H1 (cell line): ENCODE measurements around the gene ZP2. TPM values are rescaled to one million over a fixed set of nuclear protein-coding genes. Genes with fewer than 3 reads are reported as not detected.

ENCODE experiments used
- CTCF ChIA-PET: fragments of 300-600 bp; sonication (Branson Sonifier 250); formaldehyde crosslinking; loops from one replicate; lab custom pipeline; 2021; ENCODE audit not compliant: partially characterized antibody; lab: Charles Lee
- POLR2A ChIA-PET: fragments of 300-600 bp; sonication (Branson Sonifier 250); formaldehyde crosslinking; loops from one replicate; lab custom pipeline; 2021; ENCODE audit warnings: inconsistent platforms; ENCODE audit not compliant: partially characterized antibody; lab: Charles Lee
- DNase-seq, 2 experiments: peaks; one replicate each; pipeline versions ENCODE4 v3.0.0 to v3.0.0-alpha.2; 2010 to 2022; ENCODE audit warnings: low spot score in 2 of 2, low read depth in 1 of 2, mixed read lengths in 1 of 2
- FAIRE-seq: peaks from 2 replicates; lab custom pipeline; 2011; peaks lifted over from hg19 to GRCh38; lab: Jason Lieb, UNC
- H2AFZ ChIP-seq: 2 replicates; pipeline ENCODE4 v1.8.1; 2012; ENCODE audit warnings: low read length, inconsistent platforms
- H2AK5ac ChIP-seq: 2 replicates; pipeline ENCODE4 v1.6.1; 2013; ENCODE audit warnings: low read depth, low read length
- H2BK120ac ChIP-seq: replicated peaks from 2 replicates; pipeline ENCODE3; 2013; ENCODE audit warnings: low read depth, low read length, inconsistent platforms
- H2BK12ac ChIP-seq: 2 replicates; pipeline ENCODE4 v1.6.1; 2013; ENCODE audit warnings: low read depth, low read length
- H2BK15ac ChIP-seq: 2 replicates; pipeline ENCODE4 v1.6.1; 2013; ENCODE audit warnings: low read length
- H2BK20ac ChIP-seq: 2 replicates; pipeline ENCODE4 v1.6.1; 2013; ENCODE audit warnings: low read length
- H2BK5ac ChIP-seq: 2 replicates; pipeline ENCODE4 v1.6.1; 2013; ENCODE audit warnings: low read depth, low read length
- H3K14ac ChIP-seq: 2 replicates; pipeline ENCODE4 v1.6.1; 2013; ENCODE audit warnings: inconsistent platforms; ENCODE audit not compliant: insufficient read length
- H3K18ac ChIP-seq: 2 replicates; pipeline ENCODE4 v1.6.1; 2013; ENCODE audit warnings: low read length; ENCODE audit errors: extremely low read depth
- H3K23ac ChIP-seq: 2 replicates; pipeline ENCODE4 v1.6.1; 2013; ENCODE audit warnings: inconsistent platforms; ENCODE audit not compliant: insufficient read length
- H3K23me2 ChIP-seq: 2 replicates; pipeline ENCODE4 v1.6.1; 2013; ENCODE audit warnings: low read depth, low read length
- H3K27ac ChIP-seq: 2 replicates; pipeline ENCODE4 v1.6.1; 2011; ENCODE audit warnings: low read depth, low read length, inconsistent platforms
- H3K27me3 ChIP-seq, 4 experiments: replicated peaks in 1 of 4; 1 replicate in 1 of 4; 2 replicates in 3 of 4; pipeline versions ENCODE4 v1.6.1 to v1.8.1; 2011 to 2013; ENCODE audit warnings: low read length in 3 of 4, mild to moderate bottlenecking in 3 of 4, inconsistent platforms in 2 of 4, mixed read lengths in 2 of 4, moderate library complexity in 1 of 4; ENCODE audit not compliant: control insufficient read depth in 3 of 4, insufficient read depth in 3 of 4; ENCODE audit errors: extremely low read depth in 1 of 4
- H3K36me3 ChIP-seq, 4 experiments: 2 replicates each; pipeline versions ENCODE4 v1.6.1 to v1.8.1; 2011 to 2013; ENCODE audit warnings: mild to moderate bottlenecking in 4 of 4, low read length in 3 of 4, moderate library complexity in 2 of 4, control low read depth in 1 of 4, inconsistent platforms in 1 of 4; ENCODE audit not compliant: insufficient read depth in 4 of 4, control insufficient read depth in 2 of 4
- H3K4ac ChIP-seq: replicated peaks from 2 replicates; pipeline ENCODE3; 2013; ENCODE audit warnings: low read length, low read depth, mixed read lengths, inconsistent platforms; ENCODE audit not compliant: insufficient read length
- H3K4me1 ChIP-seq, 4 experiments: replicated peaks in 1 of 4; 1 replicate in 1 of 4; 2 replicates in 3 of 4; pipeline versions ENCODE4 v1.6.1 to v1.8.1; 2011 to 2013; ENCODE audit warnings: low read length in 3 of 4, inconsistent platforms in 2 of 4, mixed read lengths in 1 of 4; ENCODE audit not compliant: insufficient read depth in 4 of 4, control insufficient read depth in 3 of 4
- H3K4me2 ChIP-seq, 2 experiments: 2 replicates each; pipeline versions ENCODE4 v1.6.1 to v1.8.1; 2011 to 2013; ENCODE audit warnings: low read depth in 2 of 2, low read length in 2 of 2, control low read depth in 1 of 2, inconsistent platforms in 1 of 2, mild to moderate bottlenecking in 1 of 2; ENCODE audit not compliant: insufficient read depth in 1 of 2
- H3K4me3 ChIP-seq, 4 experiments: fragments of 200-600, 300-600 bp in 1 of 4; sonication (generic), shearing (Covaris generic), sonication (Bioruptor Twin) in 1 of 4; 2 replicates each; pipeline versions ENCODE4 v1.5.1 to v1.8.1; 2011 to 2016; ENCODE audit warnings: low read length in 4 of 4, low read depth in 3 of 4, control low read depth in 2 of 4, inconsistent platforms in 2 of 4, mild to moderate bottlenecking in 2 of 4, mixed read lengths in 1 of 4, moderate library complexity in 1 of 4; ENCODE audit not compliant: insufficient read depth in 2 of 4; ENCODE audit errors: extremely low read depth in 1 of 4
- H3K56ac ChIP-seq: replicated peaks from 2 replicates; pipeline ENCODE3; 2013; ENCODE audit warnings: low read depth, mild to moderate bottlenecking, mixed read lengths, low read length, inconsistent platforms; ENCODE audit not compliant: insufficient read length
- H3K79me1 ChIP-seq: 2 replicates; pipeline ENCODE4 v1.6.1; 2013; ENCODE audit warnings: low read depth, low read length, control low read depth
- H3K79me2 ChIP-seq, 2 experiments: 2 replicates each; pipeline versions ENCODE4 v1.6.1 to v1.8.1; 2012 to 2013; ENCODE audit warnings: low read length in 2 of 2, mild to moderate bottlenecking in 2 of 2, inconsistent platforms in 1 of 2; ENCODE audit not compliant: insufficient read depth in 2 of 2, control insufficient read depth in 1 of 2
- H3K9ac ChIP-seq, 4 experiments: replicated peaks in 1 of 4; 1 replicate in 1 of 4; 2 replicates in 3 of 4; pipeline versions ENCODE4 v1.6.1 to v1.8.1; 2011 to 2013; ENCODE audit warnings: low read depth in 3 of 4, low read length in 3 of 4, control low read depth in 2 of 4, mild to moderate bottlenecking in 2 of 4, moderate library complexity in 2 of 4, inconsistent platforms in 1 of 4; ENCODE audit errors: extremely low read depth in 1 of 4
- H3K9me3 ChIP-seq, 2 experiments: 2 replicates each; pipeline versions ENCODE4 v1.6.1 to v1.8.1; 2012 to 2013; ENCODE audit warnings: mild to moderate bottlenecking in 2 of 2, moderate library complexity in 2 of 2, control low read depth in 1 of 2, inconsistent platforms in 1 of 2, low read depth in 1 of 2, low read length in 1 of 2, mixed read lengths in 1 of 2; ENCODE audit not compliant: insufficient read depth in 2 of 2
- H4K20me1 ChIP-seq, 2 experiments: replicated peaks in 1 of 2; 2 replicates each; pipeline versions ENCODE3 to v1.8.1; 2011 to 2013; ENCODE audit warnings: inconsistent platforms in 2 of 2, low read length in 2 of 2, mild to moderate bottlenecking in 1 of 2; ENCODE audit not compliant: insufficient read depth in 2 of 2, control insufficient read depth in 1 of 2
- H4K5ac ChIP-seq: 2 replicates; pipeline ENCODE4 v1.6.1; 2013; ENCODE audit warnings: low read length, low read depth, mixed read lengths, inconsistent platforms; ENCODE audit not compliant: insufficient read length
- H4K8ac ChIP-seq: 2 replicates; pipeline ENCODE4 v1.8.0; 2013; ENCODE audit warnings: mild to moderate bottlenecking, moderate library complexity, low read length, inconsistent platforms; ENCODE audit not compliant: insufficient read depth; ENCODE audit errors: extremely low read depth
- H4K91ac ChIP-seq: replicated peaks from 2 replicates; pipeline ENCODE3; 2013; ENCODE audit warnings: low read length, mixed read lengths, inconsistent platforms; ENCODE audit not compliant: insufficient read length
- CHD1 ChIP-seq: IDR thresholded peaks from 2 replicates; pipeline ENCODE4 v1.6.1; 2012; ENCODE audit warnings: low read depth, low read length, improper control_type of control experiment
- CHD2 ChIP-seq: IDR thresholded peaks from 2 replicates; pipeline ENCODE4 v1.6.1; 2012; ENCODE audit warnings: low read length, improper control_type of control experiment
- CTCF ChIP-seq, 3 experiments: IDR thresholded peaks; 1 replicate in 2 of 3; 2 replicates in 1 of 3; pipeline versions ENCODE4 v1.5.1 to v1.6.1; 2011; ENCODE audit warnings: low read length in 3 of 3, mild to moderate bottlenecking in 3 of 3, inconsistent platforms in 2 of 3, low read depth in 1 of 3, moderate library complexity in 1 of 3; ENCODE audit not compliant: insufficient read depth in 1 of 3; ENCODE audit errors: control extremely low read depth in 1 of 3
- EP300 ChIP-seq, 2 experiments: IDR thresholded peaks; 1 replicate in 1 of 2; 2 replicates in 1 of 2; pipeline ENCODE4 v1.6.1; 2011 to 2012; ENCODE audit warnings: low read depth in 2 of 2, low read length in 2 of 2, mild to moderate bottlenecking in 2 of 2, borderline replicate concordance in 1 of 2, inconsistent platforms in 1 of 2, moderate library complexity in 1 of 2
- GABPA ChIP-seq: IDR thresholded peaks from 2 replicates; pipeline ENCODE4 v1.6.1; 2011; ENCODE audit warnings: mild to moderate bottlenecking, low read length, moderate library complexity, borderline replicate concordance; ENCODE audit not compliant: insufficient read depth
- GTF2F1 ChIP-seq: IDR thresholded peaks from 2 replicates; pipeline ENCODE4 v1.6.1; 2012; ENCODE audit warnings: low read depth, low read length, improper control_type of control experiment, borderline replicate concordance
- MAFK ChIP-seq: IDR thresholded peaks from 2 replicates; pipeline ENCODE4 v1.6.1; 2012; ENCODE audit warnings: low read depth, mild to moderate bottlenecking, improper control_type of control experiment, low read length
- POLR2AphosphoS5 ChIP-seq: IDR thresholded peaks from 2 replicates; pipeline ENCODE4 v1.6.1; 2011; ENCODE audit warnings: low read depth, low read length
- SIX5 ChIP-seq: IDR thresholded peaks from 2 replicates; pipeline ENCODE4 v1.6.1; 2011; ENCODE audit warnings: mild to moderate bottlenecking, low read depth, low read length
- SP1 ChIP-seq: IDR thresholded peaks from 2 replicates; pipeline ENCODE4 v1.6.1; 2011; ENCODE audit warnings: low read depth, low read length
- TAF7 ChIP-seq: optimal IDR thresholded peaks from 2 replicates; pipeline ENCODE3; 2011; ENCODE audit warnings: low read depth, mild to moderate bottlenecking, inconsistent platforms, low read length, moderate library complexity, borderline replicate concordance
- TEAD4 ChIP-seq: IDR thresholded peaks from 2 replicates; pipeline ENCODE4 v1.6.1; 2012; ENCODE audit warnings: low read depth, low read length, inconsistent platforms, mixed read lengths
- polyA plus RNA-seq, 7 experiments: library from polyadenylated mRNA; depleted of rRNA in 3 of 7; stranded (reverse) in 5 of 7; unstranded in 2 of 7; fragments of >200 nt in 5 of 7; fragments of 200-250 nt in 2 of 7; gene quantifications; 1 replicate in 5 of 7; 2 replicates in 1 of 7; 4 replicates in 1 of 7; pipeline versions ENCODE4 v1.2.1 to v1.2.3, GENCODE V29; 2011 to 2013; ENCODE audit warnings: missing spikeins in 2 of 7, mixed read lengths in 2 of 7
- total RNA-seq: library from RNA; stranded (reverse); fragmentation: NEBNext Ultra II Directional; extraction: Animal tissue kit (Norgen Biotek cat#: 25700); gene quantifications from 2 replicates; pipeline ENCODE4 v1.2.1, GENCODE V29; 2021

Gene ZP2
- total and polyA plus RNA-seq, 2 of the 8 experiments (the other 6 are each of a cell fraction or from before 2014, with no cell fraction given), result not detected

- H3K23ac ChIP-seq, result no peak overlapping the region
- H4K8ac ChIP-seq, result no peak overlapping the region
- no peaks in the 10 kb centered on the region for H4K20me1 ChIP-seq
- H2BK5ac ChIP-seq, result no peak overlapping the region; the same call in 1 of the 2 replicates
- H3K4me1 ChIP-seq, result no peaks in the 10 kb centered on the region
- H2BK120ac ChIP-seq, result no peak overlapping the region
- H3K27ac ChIP-seq, result no peak overlapping the region
- no peak overlapping the region for H2AFZ ChIP-seq
- no peaks in the 10 kb centered on the region for H3K79me2 ChIP-seq
- no peak overlapping the region for H2BK15ac ChIP-seq
- CTCF ChIA-PET, result interaction anchor here (1.0 kb wide), 1 partner anchor 17 kb away, joined by 3 read pairs; no protein-coding TSS in a partner anchor
- no peak overlapping the region for H3K4me2 ChIP-seq
- no peaks in the 10 kb centered on the region for H3K23me2 ChIP-seq
- H2BK12ac ChIP-seq, result no peak overlapping the region
- H4K5ac ChIP-seq, result no peak overlapping the region
- H3K4me3 ChIP-seq, result no peak overlapping the region
- FAIRE-seq, result no peak
- H2AK5ac ChIP-seq, result no peak overlapping the region
- no peaks in the 10 kb centered on the region for H3K27me3 ChIP-seq
- no peak for DNase-seq
- H3K9me3 ChIP-seq, result no peaks in the 10 kb centered on the region
- H3K56ac ChIP-seq, result no peak overlapping the region
- H3K14ac ChIP-seq, result no peak overlapping the region
- H3K18ac ChIP-seq, result no peak overlapping the region
- H3K9ac ChIP-seq, result no peak overlapping the region
- H3K36me3 ChIP-seq, result no peaks in the 10 kb centered on the region
- POLR2A ChIA-PET, result no interaction called here
- H3K79me1 ChIP-seq, result no peaks in the 10 kb centered on the region
- no peak overlapping the region for H3K4ac ChIP-seq
- H4K91ac ChIP-seq, result no peak overlapping the region
- no peak overlapping the region for H2BK20ac ChIP-seq
- TF ChIP-seq GABPA (no peak), SP1 (no peak), TEAD4 (no peak), CHD1 (no peak), GTF2F1 (no peak), MAFK (no peak), CHD2 (no peak), TAF7 (no peak), POLR2AphosphoS5 (no peak), EP300 (IDR thresholded peaks at IDR 0.05; ENCODE audit: borderline replicate concordance in 1 of 2, low read depth in 2 of 2, low read length in 2 of 2) (no peak), CTCF (IDR thresholded peaks at IDR 0.05; ENCODE audit: control extremely low read depth in 1 of 3, insufficient read depth in 1 of 3, low read depth in 1 of 3, low read length in 3 of 3) (no peak), SIX5 (no peak)
These were observed 6.1 kb downstream of the ZP2 start for GRCh38 chr16:21205303-21205702.
